Measurements from ENCODE around the gene KCTD10.

DNA sequence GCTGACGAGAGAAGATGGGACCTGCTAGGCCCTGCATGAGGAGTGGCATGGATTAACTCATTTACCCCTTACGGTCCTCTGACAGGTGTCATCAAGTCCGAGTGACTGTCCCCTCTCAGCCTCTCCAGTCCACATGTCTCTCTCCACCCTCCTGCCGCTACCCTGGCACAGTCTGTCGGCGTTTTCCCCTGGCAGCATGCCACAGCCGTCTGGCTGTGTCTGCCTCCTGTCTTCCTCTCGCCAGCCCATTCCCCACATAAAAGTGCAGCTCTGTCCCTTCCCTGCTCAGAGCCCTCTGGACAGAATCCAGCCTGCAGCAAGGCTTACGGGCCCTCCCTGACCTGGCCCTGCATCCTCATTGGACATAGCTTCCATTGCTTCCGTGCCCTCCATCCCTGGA is 46.0 kb upstream of the KCTD10 start:
- TF ChIP-seq, protein P1, sequence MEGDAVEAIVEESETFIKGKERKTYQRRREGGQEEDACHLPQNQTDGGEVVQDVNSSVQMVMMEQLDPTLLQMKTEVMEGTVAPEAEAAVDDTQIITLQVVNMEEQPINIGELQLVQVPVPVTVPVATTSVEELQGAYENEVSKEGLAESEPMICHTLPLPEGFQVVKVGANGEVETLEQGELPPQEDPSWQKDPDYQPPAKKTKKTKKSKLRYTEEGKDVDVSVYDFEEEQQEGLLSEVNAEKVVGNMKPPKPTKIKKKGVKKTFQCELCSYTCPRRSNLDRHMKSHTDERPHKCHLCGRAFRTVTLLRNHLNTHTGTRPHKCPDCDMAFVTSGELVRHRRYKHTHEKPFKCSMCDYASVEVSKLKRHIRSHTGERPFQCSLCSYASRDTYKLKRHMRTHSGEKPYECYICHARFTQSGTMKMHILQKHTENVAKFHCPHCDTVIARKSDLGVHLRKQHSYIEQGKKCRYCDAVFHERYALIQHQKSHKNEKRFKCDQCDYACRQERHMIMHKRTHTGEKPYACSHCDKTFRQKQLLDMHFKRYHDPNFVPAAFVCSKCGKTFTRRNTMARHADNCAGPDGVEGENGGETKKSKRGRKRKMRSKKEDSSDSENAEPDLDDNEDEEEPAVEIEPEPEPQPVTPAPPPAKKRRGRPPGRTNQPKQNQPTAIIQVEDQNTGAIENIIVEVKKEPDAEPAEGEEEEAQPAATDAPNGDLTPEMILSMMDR (IDR thresholded peaks at IDR 0.05; ENCODE audit: low read depth, low read length) = no peak
- TF ChIP-seq EZH2phosphoT487 (IDR thresholded peaks at IDR 0.05; ENCODE audit: low read depth) = no peak

Data from OCI-LY3 (cell line).